Smooth muscle cell (in vitro differentiated cells): ENCODE data around the gene IL7R. TPM values are rescaled to one million over a fixed set of nuclear protein-coding genes. Genes with fewer than 3 reads are reported as not detected.

Experiments
- DNase-seq: peaks from one replicate; lab custom pipeline; 2025; ENCODE audit not compliant: unreplicated experiment; lab: John Stamatoyannopoulos, UW
- H2AFZ ChIP-seq: fragments of 200-600 bp; sonication (generic); 2 replicates; pipeline ENCODE4 v1.6.0; 2016; ENCODE audit warnings: antibody characterized with exemption, low read depth, mild to moderate bottlenecking
- H3F3A ChIP-seq: fragments of 200-600 bp; sonication (generic); 2 replicates; pipeline ENCODE4 v1.6.0; 2017; ENCODE audit warnings: antibody characterized with exemption, low read depth
- H3K27ac ChIP-seq: fragments of 200-600 bp; sonication (generic); 2 replicates; pipeline ENCODE4 v1.5.1; 2016; ENCODE audit warnings: low read depth, mild to moderate bottlenecking
- H3K27me3 ChIP-seq: fragments of 200-600 bp; sonication (generic); 2 replicates; pipeline ENCODE4 v1.6.1; 2016; ENCODE audit warnings: low read depth, mild to moderate bottlenecking
- H3K36me3 ChIP-seq: fragments of 200-600 bp; sonication (generic); 2 replicates; pipeline ENCODE4 v1.5.1; 2016; ENCODE audit warnings: low read depth
- H3K4me1 ChIP-seq: fragments of 200-600 bp; sonication (generic); 2 replicates; pipeline ENCODE4 v1.5.1; 2016; ENCODE audit warnings: low read depth
- H3K4me2 ChIP-seq: fragments of 200-600 bp; sonication (generic); 2 replicates; pipeline ENCODE4 v1.6.0; 2016; ENCODE audit warnings: mild to moderate bottlenecking
- H3K4me3 ChIP-seq: fragments of 200-600 bp; sonication (generic); 2 replicates; pipeline ENCODE4 v1.5.1; 2016; ENCODE audit warnings: mild to moderate bottlenecking
- H3K79me2 ChIP-seq: fragments of 200-600 bp; sonication (generic); 2 replicates; pipeline ENCODE4 v1.6.0; 2016; ENCODE audit warnings: low read depth, mild to moderate bottlenecking
- H3K9ac ChIP-seq: fragments of 200-600 bp; sonication (generic); 2 replicates; pipeline ENCODE4 v1.6.0; 2016; ENCODE audit warnings: low read depth
- H3K9me3 ChIP-seq: fragments of 200-600 bp; sonication (generic); replicated peaks from 2 replicates; pipeline ENCODE4 v1.5.1; 2016; ENCODE audit warnings: low read depth
- H4K20me1 ChIP-seq: fragments of 200-600 bp; sonication (generic); 2 replicates; pipeline ENCODE4 v1.6.0; 2016; ENCODE audit warnings: low read depth
- CTCF ChIP-seq: fragments of 200-600 bp; sonication (generic); IDR thresholded peaks from 2 replicates; pipeline ENCODE4 v1.5.1; 2017; ENCODE audit warnings: borderline replicate concordance, mild to moderate bottlenecking, antibody characterized with exemption; ENCODE audit not compliant: insufficient read depth, poor library complexity, severe bottlenecking
- WGBS: methylation state at CpG from one replicate; pipeline ENCODE4 v1.1.7; 2016; ENCODE audit warnings: low lambda C conversion rate; 5-methylcytosine and 5-hydroxymethylcytosine counted together
- polyA plus RNA-seq: library from polyadenylated mRNA; unstranded; fragments of >200 nt; fragmentation: Nextera tagmentation; extraction: Ambion mirVana; gene quantifications from 2 replicates; pipeline ENCODE4 v1.2.1, GENCODE V29; 2016
- total RNA-seq: library from RNA; depleted of rRNA; stranded (reverse); fragments of >200 nt; gene quantifications from 2 replicates; pipeline ENCODE4 v1.2.3, GENCODE V29; 2014

Gene IL7R
- total and polyA plus RNA-seq, 2 experiments from 2014 or later, result 4.4 to 15.9 TPM

- Histone ChIP-seq H3K4me2 (no peak overlapping the region), H3K9me3 (no peaks in the 10 kb centered on the region), H3K4me1 (no peaks in the 10 kb centered on the region), H3K9ac (no peak overlapping the region), H3K36me3 (no peaks in the 10 kb centered on the region), H2AFZ (no peak overlapping the region), H3K4me3 (no peak overlapping the region), H4K20me1 (no peaks in the 10 kb centered on the region), H3K27me3 (no peaks in the 10 kb centered on the region), H3K79me2 (no peaks in the 10 kb centered on the region), H3F3A (no peaks in the 10 kb centered on the region), H3K27ac (peak overlapping the region; percentile 28)
- 72% methylated on average over 3 of the region's 3 CpGs for WGBS
- TF ChIP-seq CTCF, result no peak
- DNase-seq, result no peak
Observed at GRCh38 chr5:35876922-35877321, 20.2 kb downstream of the IL7R start.

- TF ChIP-seq CTCF, result no peak
- no peaks in the 10 kb centered on the region for H3K27me3 ChIP-seq
- H2AFZ ChIP-seq, result no peak overlapping the region
- DNase-seq, result no peak
- H4K20me1 ChIP-seq, result no peaks in the 10 kb centered on the region
- no peak overlapping the region for H3K4me2 ChIP-seq
- H3K4me1 ChIP-seq, result no peaks in the 10 kb centered on the region
- H3K27ac ChIP-seq, result peak overlapping the region; percentile 28
- H3K9ac ChIP-seq, result no peak overlapping the region
- no peak overlapping the region for H3K4me3 ChIP-seq
- H3K9me3 ChIP-seq, result no peaks in the 10 kb centered on the region
- WGBS, result 52% methylated on average over 2 of the region's 2 CpGs
- no peaks in the 10 kb centered on the region for H3F3A ChIP-seq
- H3K36me3 ChIP-seq, result no peaks in the 10 kb centered on the region
- no peaks in the 10 kb centered on the region for H3K79me2 ChIP-seq
Observed at GRCh38 chr5:35877655-35878054, 21.0 kb downstream of the IL7R start.

- no peaks in the 10 kb centered on the region for H3K9me3 ChIP-seq
- peak overlapping the region; percentile 28 for H3K27ac ChIP-seq
- no peaks in the 10 kb centered on the region for H3K79me2 ChIP-seq
- H3K4me1 ChIP-seq, result no peaks in the 10 kb centered on the region
- no peak overlapping the region for H2AFZ ChIP-seq
- H3K4me3 ChIP-seq, result no peak overlapping the region
- no peaks in the 10 kb centered on the region for H4K20me1 ChIP-seq
- TF ChIP-seq CTCF, result no peak
- no peaks in the 10 kb centered on the region for H3K36me3 ChIP-seq
- H3K4me2 ChIP-seq, result no peak overlapping the region
- H3K27me3 ChIP-seq, result no peaks in the 10 kb centered on the region
- DNase-seq, result no peak
- H3K9ac ChIP-seq, result no peak overlapping the region
- H3F3A ChIP-seq, result no peaks in the 10 kb centered on the region
Observed at GRCh38 chr5:35878079-35878478, 21.4 kb downstream of the IL7R start.

GRCh38 chr5:35879096-35879495, 22.4 kb downstream of the IL7R start:
- WGBS, result 96% methylated on average over 2 of the region's 2 CpGs
- no peaks in the 10 kb centered on the region for H3K4me1 ChIP-seq
- no peak for DNase-seq
- TF ChIP-seq CTCF, result no peak
- H3K36me3 ChIP-seq, result no peaks in the 10 kb centered on the region
- no peaks in the 10 kb centered on the region for H4K20me1 ChIP-seq
- no peak overlapping the region for H2AFZ ChIP-seq
- H3K4me2 ChIP-seq, result no peak overlapping the region
- H3K9ac ChIP-seq, result no peak overlapping the region
- no peak overlapping the region for H3K27ac ChIP-seq
- no peaks in the 10 kb centered on the region for H3K27me3 ChIP-seq
- no peaks in the 10 kb centered on the region for H3K79me2 ChIP-seq
- no peaks in the 10 kb centered on the region for H3F3A ChIP-seq
- H3K4me3 ChIP-seq, result no peak overlapping the region
- no peaks in the 10 kb centered on the region for H3K9me3 ChIP-seq
